Ovary (tissue), 9 donors: ENCODE results near the gene PSMG1. TPM values are rescaled to one million over a fixed set of nuclear protein-coding genes. Genes with fewer than 3 reads are reported as not detected.

ENCODE experiments used
- DNase-seq, 5 donors: peaks; one replicate each; pipeline ENCODE4 v3.0.0-alpha.2; 2019 to 2020
- H3K27ac ChIP-seq, 2 donors: fragments of 200-600 bp; one replicate each; pipeline versions ENCODE4 v1.5.1 to v1.8.0; 2019 to 2022
- H3K27me3 ChIP-seq: fragments of 200-600 bp; one replicate; pipeline ENCODE4 v1.8.0; 2022
- H3K36me3 ChIP-seq: fragments of 200-600 bp; sonication (generic); one replicate; pipeline ENCODE4 v1.5.1; 2019
- H3K4me1 ChIP-seq: one replicate; pipeline ENCODE4 v1.8.1; 2013; ENCODE audit warnings: mild to moderate bottlenecking, moderate library complexity; ENCODE audit not compliant: insufficient read depth
- H3K4me3 ChIP-seq: fragments of 200-600 bp; sonication (generic); one replicate; pipeline ENCODE4 v1.5.1; 2017
- H3K9me3 ChIP-seq, 2 donors: fragments of 200-600 bp in 1 of 2; sonication (generic) in 1 of 2; one replicate each; pipeline versions ENCODE4 v1.5.1 to v1.8.1; 2013 to 2019; ENCODE audit warnings: mild to moderate bottlenecking in 1 of 2, moderate library complexity in 1 of 2
- EP300 ChIP-seq: sonication (generic); formaldehyde crosslinking; IDR thresholded peaks from one replicate; pipeline ENCODE4 v1.6.1; 2017; ENCODE audit warnings: antibody characterized with exemption
- POLR2A ChIP-seq: fragments of 450-650 bp; IDR thresholded peaks from one replicate; pipeline ENCODE4 v1.6.1; 2017; ENCODE audit warnings: antibody characterized with exemption, mild to moderate bottlenecking, moderate library complexity
- WGBS, 3 donors: extraction: QIAGEN DNeasy Blood & Tissue Kit in 1 of 3; methylation state at CpG; one replicate each; pipeline versions ENCODE4 v1.1.5 to v1.1.7; 2013 to 2017; 5-methylcytosine and 5-hydroxymethylcytosine counted together
- intact Hi-C, 4 donors: fragments of 100-400 bp; cut with DNase I; formaldehyde crosslinking; loops; one replicate each; pipeline versions ENCODE4 v1.11.0 to v1.15.1; 2022 to 2023
- polyA plus RNA-seq, 2 donors: library from polyadenylated mRNA; stranded (reverse); fragments of 200-250 nt in 1 of 2; fragments of 350-450 nt in 1 of 2; fragmentation: Illumina TruSeq in 1 of 2; extraction: RNeasy Lipid Tissue Mini Kit (QIAGEN cat#74804) in 1 of 2; gene quantifications; one replicate each; pipeline ENCODE4 v1.2.3, GENCODE V29; 2013 to 2014
- total RNA-seq, 7 donors: library from RNA; depleted of rRNA in 2 of 7; stranded (reverse); fragments of >200 nt in 2 of 7; fragmentation: NEBNext Ultra II Directional in 3 of 7; extraction: Animal tissue kit (Norgen Biotek cat#: 25700) in 3 of 7; gene quantifications; one replicate each; pipeline versions ENCODE4 v1.1.0 to v1.2.4, GENCODE V29; 2016 to 2023
- TF ChIP-seq, protein P1 (sequence below), 3 donors: fragments of 450-650 bp in 2 of 3; fragments of 200-600 bp in 1 of 3; IDR thresholded peaks; one replicate each; pipeline versions ENCODE4 v1.5.1 to v1.8.0; 2016 to 2022; ENCODE audit warnings: antibody characterized with exemption in 3 of 3, mild to moderate bottlenecking in 1 of 3
- donor health status: DM: no; HTN: no; CAD: no; lungs with moderate emphysema.
- donor health status: DM: no; HTN: no; CAD: no.
- donor health status: Bipolar disorder and iron deficiency.
- donor health status: DM: yes; HTN: yes; CAD: no.
- donor health status: DM: no; HTN: no; CAD: no.
- donor health status: DM: yes; HTN: yes; CAD: no.

Gene PSMG1
- total and polyA plus RNA-seq, 9 donors, result 16.2 to 45.5 (median 32.2) TPM

DNA sequence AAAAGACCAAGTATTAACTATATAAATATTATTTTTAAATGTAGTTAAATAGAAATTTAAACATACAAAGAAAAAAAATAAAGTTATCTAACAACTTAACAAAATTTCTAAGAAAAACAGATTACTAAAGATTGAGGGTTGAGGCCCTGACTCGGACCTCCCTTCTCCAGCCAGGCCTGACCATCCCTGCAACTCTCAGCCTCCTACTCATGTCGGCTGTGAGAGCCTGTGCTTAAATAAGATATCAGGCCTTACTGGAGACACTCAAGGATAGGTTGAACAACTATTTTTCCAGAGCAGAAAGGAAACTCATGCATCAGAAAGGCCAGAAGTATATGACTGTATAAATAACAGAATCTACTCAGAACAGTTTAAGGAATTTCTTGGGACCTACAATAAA, 33.0 kb upstream of the PSMG1 start:
- Histone ChIP-seq H3K27ac (no peak overlapping the region), H3K27me3 (no peaks in the 10 kb centered on the region), H3K4me1 (no peaks in the 10 kb centered on the region), H3K4me3 (no peak overlapping the region), H3K36me3 (no peaks in the 10 kb centered on the region), H3K9me3 (no peaks in the 10 kb centered on the region)
- WGBS, 3 donors, result 65 to 88% (median 68%) methylated on average over 2 of the region's 2 CpGs
- intact Hi-C loops, result no loop called here
- no peak for DNase-seq
- TF ChIP-seq EP300, result no peak
- TF ChIP-seq POLR2A, result no peak
- TF ChIP-seq, protein P1, sequence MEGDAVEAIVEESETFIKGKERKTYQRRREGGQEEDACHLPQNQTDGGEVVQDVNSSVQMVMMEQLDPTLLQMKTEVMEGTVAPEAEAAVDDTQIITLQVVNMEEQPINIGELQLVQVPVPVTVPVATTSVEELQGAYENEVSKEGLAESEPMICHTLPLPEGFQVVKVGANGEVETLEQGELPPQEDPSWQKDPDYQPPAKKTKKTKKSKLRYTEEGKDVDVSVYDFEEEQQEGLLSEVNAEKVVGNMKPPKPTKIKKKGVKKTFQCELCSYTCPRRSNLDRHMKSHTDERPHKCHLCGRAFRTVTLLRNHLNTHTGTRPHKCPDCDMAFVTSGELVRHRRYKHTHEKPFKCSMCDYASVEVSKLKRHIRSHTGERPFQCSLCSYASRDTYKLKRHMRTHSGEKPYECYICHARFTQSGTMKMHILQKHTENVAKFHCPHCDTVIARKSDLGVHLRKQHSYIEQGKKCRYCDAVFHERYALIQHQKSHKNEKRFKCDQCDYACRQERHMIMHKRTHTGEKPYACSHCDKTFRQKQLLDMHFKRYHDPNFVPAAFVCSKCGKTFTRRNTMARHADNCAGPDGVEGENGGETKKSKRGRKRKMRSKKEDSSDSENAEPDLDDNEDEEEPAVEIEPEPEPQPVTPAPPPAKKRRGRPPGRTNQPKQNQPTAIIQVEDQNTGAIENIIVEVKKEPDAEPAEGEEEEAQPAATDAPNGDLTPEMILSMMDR (IDR thresholded peaks at IDR 0.05), result no peak

DNA sequence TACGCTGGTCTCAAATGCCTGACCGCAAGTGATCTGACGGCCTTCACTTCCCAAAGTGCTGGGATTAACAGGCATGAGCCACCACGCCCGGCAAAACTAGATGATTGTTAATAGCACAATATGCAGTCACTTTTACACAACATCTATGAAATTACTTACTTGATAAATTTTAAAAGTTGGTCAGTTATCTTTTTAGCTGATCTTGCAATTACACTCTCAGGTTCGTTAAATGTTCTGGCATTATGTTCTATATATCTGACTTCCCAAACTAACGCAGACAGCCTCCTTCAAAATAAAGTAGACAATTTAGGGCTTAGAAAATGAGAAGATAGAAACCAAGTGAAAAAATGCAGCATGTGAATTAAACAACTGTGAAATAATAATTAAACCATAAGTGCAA, 31.8 kb upstream of the PSMG1 start:
- no peaks in the 10 kb centered on the region for H3K9me3 ChIP-seq
- H3K36me3 ChIP-seq, result no peaks in the 10 kb centered on the region
- no peak overlapping the region for H3K4me3 ChIP-seq
- no peaks in the 10 kb centered on the region for H3K27me3 ChIP-seq
- DNase-seq, result no peak
- WGBS, 3 donors, result 94 to 96% (median 95%) methylated on average over 7 of the region's 7 CpGs
- no peaks in the 10 kb centered on the region for H3K4me1 ChIP-seq
- TF ChIP-seq, protein P1 (IDR thresholded peaks at IDR 0.05), result no peak
- TF ChIP-seq EP300, result no peak
- TF ChIP-seq POLR2A, result no peak
- intact Hi-C loops, result no loop called here
- H3K27ac ChIP-seq, result no peak overlapping the region

DNA sequence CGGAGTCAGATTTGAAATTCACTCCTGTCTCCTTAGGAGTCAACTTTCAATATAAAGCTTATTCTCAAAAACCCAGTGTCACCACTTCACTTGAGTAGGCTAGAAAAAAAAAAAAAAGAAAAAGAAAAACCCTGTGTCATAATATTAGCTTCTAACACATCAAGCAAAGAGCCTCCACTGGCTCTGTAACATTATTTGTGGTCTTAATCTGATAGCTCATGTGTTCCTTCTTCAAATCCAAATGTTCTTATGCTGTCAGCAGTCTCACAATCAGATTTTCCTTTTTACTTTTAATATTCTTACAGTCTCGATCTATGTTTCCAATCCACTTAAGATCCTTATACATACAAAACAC, 26.1 kb upstream of the PSMG1 start:
- H3K4me1 ChIP-seq, result no peaks in the 10 kb centered on the region
- intact Hi-C loops, result no loop called here
- TF ChIP-seq EP300 (no peak), POLR2A (no peak)
- no peaks in the 10 kb centered on the region for H3K27me3 ChIP-seq
- H3K4me3 ChIP-seq, result no peak overlapping the region
- H3K36me3 ChIP-seq, result no peaks in the 10 kb centered on the region
- 64 to 76% (median 65%) methylated on average over 2 of the region's 2 CpGs for WGBS, 3 donors
- no peak for DNase-seq
- H3K9me3 ChIP-seq, result no peaks in the 10 kb centered on the region
- no peak overlapping the region for H3K27ac ChIP-seq

DNA sequence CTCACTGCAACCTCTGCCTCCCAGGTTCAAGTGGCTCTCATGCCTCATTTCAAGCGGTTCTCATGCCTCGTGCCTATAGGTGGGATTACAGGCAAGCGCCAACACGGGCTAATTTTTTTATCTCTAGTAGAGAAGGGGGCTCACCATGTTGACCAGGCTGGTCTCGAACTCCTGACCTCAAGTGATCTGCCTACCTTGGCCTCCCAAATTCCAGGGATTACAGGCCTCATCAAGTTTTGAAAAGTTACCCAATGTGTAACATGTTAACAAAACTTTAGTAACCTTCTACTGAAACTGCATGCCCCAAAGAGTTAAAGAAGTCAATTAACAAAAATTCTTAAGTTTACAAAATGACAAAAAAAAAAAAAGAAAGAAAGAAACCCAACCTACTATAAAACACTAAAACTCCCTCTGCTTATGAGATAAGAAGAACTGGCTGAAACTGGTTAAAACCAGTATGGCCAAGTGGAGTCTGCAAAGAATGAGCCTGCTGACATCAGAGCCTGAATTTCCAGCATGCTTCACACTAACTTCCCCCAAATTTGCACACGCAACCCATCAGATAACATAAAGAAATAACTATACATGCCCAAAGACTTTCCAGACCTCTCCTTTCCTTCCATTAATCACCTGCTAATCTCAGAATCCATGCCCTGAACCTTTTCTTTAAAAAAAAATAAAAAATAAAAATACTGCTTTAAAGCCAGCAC, 25.5 kb upstream of the PSMG1 start:
- TF ChIP-seq, protein P1 (IDR thresholded peaks at IDR 0.05), result no peak
- TF ChIP-seq POLR2A, result no peak
- no peak overlapping the region for H3K27ac ChIP-seq
- no peaks in the 10 kb centered on the region for H3K36me3 ChIP-seq
- intact Hi-C loops, result no loop called here
- no peak for DNase-seq
- no peaks in the 10 kb centered on the region for H3K27me3 ChIP-seq
- WGBS, 3 donors, result 88 to 90% (median 90%) methylated on average over 6 of the region's 6 CpGs
- no peaks in the 10 kb centered on the region for H3K9me3 ChIP-seq
- no peaks in the 10 kb centered on the region for H3K4me1 ChIP-seq
- no peak overlapping the region for H3K4me3 ChIP-seq

DNA sequence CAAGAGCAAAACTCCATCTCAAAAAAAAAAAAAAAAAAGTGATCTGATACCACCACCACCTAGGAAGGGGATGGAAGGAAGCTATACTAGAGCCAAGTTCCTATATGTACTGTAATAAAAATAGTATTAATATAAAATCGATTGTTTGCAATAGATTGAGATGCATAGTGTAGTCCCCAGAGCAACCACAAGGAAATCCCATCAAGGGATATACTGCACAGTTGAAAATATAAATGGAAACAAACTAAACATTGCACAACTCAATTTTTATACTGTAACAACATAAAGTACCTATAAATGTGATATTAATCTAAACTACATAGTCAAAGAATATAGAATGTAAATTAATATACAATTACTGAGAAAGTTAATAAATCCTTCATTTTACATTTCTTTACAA, 20.9 kb upstream of the PSMG1 start:
- TF ChIP-seq EP300 (no peak), POLR2A (no peak)
- TF ChIP-seq, protein P1 (IDR thresholded peaks at IDR 0.05), result no peak
- intact Hi-C loops, result no loop called here
- no peaks in the 10 kb centered on the region for H3K36me3 ChIP-seq
- H3K4me1 ChIP-seq, result no peaks in the 10 kb centered on the region
- H3K27me3 ChIP-seq, result no peaks in the 10 kb centered on the region
- H3K4me3 ChIP-seq, result no peak overlapping the region
- no peak overlapping the region for H3K27ac ChIP-seq
- DNase-seq, result no peak
- no peaks in the 10 kb centered on the region for H3K9me3 ChIP-seq
- whole genome bisulfite sequencing, 3 donors, result 86 to 93% (median 89%) methylated on average over 1 of the region's 1 CpG
